Fibroblast of skin of right quadriceps (primary cell): ENCODE data around the gene POLR2E.

Experiments used
- DNase-seq: peaks from one replicate; pipeline ENCODE4 v3.0.0-alpha.2; 2013

The POLR2E gene

DNA sequence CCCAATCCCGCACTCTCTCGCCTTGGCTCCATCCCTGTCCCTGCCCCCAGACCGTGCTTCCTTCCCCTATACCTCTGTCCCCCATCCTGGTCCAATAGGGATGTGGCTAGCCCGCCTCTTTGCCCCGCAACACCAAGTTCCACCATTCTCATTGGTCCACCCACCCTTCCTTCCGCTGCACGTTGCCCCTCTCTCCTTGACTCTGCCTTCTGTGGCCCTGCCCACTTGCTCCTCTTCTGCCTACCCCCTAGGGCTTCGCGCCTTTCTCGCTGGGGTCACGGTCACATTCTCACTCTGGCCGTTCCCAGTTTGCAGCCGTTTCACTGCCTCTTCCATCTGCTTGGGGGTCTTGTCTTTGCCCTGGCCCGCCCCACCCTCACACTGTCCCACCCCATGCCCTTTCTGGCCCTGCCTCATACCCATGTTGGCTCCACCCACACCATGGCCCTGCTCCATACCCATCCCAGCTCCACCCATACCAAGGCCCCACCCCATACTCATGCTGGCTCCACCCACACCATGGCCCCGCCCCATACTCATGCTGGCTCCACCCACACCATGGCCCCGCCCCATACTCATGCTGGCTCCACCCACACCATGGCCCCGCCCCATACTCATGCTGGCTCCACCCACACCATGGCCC lies 32.7 kb downstream of the POLR2E start:
- no peak for DNase-seq

DNA sequence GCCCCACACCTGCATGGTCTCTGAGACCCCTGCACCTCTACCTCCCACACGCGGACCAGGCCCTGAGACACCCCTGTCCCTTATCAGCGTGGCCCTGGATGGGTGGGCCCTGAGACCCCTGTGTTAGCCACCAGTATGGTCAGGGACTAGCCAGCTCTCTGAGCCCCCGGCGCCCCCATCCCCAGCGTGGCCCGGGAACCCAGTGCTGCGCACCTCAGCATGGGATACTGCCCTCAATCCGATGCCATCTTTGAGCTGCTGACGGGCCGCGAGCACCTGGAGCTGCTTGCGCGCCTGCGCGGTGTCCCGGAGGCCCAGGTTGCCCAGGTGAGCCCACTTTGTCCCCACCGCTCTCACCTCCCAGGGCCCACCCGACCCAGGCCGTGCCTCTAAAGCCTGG lies 33.2 kb downstream of the POLR2E start:
- DNase-seq = no peak

DNA sequence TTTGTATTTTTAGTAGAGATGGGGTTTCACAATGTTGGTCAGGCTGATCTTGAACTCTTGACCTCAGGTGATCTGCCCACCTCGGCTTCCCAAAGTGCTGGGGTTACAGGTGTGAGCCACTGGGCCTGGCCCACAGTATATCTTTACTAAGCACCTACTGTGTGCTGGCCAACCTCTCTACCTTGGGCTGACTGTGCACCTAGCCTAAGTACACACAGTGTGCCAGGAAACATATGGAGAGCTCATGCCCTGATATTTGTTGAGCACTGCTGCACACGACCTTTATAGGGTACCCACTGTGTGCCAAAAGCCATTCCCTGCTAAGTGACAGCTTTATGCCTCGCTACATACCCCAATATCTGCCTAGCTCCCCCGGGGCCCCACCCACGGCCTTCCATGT lies 34.5 kb downstream of the POLR2E start:
- DNase-seq = no peak

DNA sequence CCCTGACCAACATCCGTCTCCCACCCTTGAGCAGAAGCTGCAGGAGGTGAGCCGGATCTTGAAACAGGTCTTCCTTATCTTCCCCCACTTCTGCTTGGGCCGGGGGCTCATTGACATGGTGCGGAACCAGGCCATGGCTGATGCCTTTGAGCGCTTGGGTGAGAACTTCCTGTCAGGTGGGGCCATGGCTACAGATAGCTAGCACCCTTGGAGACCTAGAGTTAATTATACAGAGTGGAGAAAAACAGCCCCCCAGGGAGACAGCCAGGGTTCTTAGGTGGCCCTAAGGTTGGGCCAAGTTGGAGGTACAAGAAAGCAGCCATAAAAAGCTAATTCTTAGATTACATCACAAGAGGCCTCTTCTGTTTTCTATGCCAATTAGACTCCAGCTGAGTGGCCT lies 37.1 kb downstream of the POLR2E start:
- no peak for DNase-seq

DNA sequence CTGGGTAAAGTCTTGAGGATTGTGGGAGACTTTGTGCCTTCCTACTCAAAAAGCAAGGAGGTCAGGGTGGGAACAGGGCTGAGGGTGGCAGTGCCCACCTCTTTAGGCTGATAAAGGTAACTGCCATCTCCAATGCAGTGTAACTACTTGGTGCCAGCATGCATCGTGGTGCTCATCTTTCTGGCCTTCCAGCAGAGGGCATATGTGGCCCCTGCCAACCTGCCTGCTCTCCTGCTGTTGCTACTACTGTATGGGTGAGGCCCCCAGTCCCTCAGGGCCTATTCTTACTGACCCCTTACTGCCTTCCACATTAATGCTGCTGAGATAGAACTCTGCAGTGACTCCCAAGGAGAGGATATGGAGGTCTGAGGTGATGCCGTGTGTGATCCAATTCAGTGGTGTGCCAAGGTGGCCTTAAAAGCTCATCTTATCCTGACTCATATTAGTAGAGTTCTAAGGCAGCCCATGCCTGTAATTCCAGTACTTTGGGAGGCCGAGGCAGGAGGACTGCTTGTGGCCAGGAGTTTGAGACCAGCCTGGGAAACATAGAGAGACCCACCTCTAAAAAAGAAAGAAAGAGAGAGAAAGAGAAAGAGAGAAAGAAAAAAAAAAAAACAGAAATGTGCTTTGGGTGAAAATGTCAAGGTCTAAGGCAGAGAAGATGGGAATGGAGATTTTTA lies 37.9 kb downstream of the POLR2E start:
- DNase-seq = peak; percentile 70

DNA sequence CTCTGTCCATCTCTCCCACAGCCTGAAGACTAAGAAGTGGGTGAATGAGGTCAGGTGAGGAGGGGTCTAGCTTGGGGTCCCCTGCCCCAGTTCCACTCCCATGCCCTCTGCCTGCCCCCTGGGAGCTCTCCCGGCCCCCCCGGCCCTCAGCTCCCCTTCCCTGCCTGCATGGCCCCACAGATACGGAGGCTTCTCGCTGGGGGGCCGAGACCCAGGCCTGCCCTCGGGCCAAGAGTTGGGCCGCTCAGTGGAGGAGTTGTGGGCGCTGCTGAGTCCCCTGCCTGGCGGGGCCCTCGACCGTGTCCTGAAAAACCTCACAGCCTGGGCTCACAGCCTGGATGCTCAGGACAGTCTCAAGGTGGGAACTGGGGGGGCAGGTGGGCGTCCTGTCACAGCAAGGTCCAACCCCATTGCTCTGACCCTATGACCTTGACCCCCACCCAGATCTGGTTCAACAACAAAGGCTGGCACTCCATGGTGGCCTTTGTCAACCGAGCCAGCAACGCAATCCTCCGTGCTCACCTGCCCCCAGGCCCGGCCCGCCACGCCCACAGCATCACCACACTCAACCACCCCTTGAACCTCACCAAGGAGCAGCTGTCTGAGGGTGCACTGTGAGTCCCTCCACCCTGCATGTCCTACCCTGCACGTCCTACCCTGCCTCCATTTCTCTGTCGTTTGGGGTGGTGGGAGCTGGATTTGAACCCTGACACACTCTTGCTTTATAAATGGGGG lies 39.1 kb downstream of the POLR2E start:
- no peak for DNase-seq

DNA sequence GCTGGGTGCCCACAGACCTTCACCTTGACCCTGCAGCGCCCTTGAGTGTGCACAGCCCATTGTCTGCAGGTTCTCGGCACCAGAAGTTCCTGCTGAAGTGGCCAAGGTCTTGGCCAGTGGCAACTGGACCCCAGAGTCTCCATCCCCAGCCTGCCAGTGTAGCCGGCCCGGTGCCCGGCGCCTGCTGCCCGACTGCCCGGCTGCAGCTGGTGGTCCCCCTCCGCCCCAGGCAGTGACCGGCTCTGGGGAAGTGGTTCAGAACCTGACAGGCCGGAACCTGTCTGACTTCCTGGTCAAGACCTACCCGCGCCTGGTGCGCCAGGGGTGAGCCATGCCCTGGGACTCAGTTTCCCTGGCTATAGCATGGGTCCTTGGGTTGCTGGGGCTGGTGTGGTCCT lies 40.1 kb downstream of the POLR2E start:
- DNase-seq = no peak

DNA sequence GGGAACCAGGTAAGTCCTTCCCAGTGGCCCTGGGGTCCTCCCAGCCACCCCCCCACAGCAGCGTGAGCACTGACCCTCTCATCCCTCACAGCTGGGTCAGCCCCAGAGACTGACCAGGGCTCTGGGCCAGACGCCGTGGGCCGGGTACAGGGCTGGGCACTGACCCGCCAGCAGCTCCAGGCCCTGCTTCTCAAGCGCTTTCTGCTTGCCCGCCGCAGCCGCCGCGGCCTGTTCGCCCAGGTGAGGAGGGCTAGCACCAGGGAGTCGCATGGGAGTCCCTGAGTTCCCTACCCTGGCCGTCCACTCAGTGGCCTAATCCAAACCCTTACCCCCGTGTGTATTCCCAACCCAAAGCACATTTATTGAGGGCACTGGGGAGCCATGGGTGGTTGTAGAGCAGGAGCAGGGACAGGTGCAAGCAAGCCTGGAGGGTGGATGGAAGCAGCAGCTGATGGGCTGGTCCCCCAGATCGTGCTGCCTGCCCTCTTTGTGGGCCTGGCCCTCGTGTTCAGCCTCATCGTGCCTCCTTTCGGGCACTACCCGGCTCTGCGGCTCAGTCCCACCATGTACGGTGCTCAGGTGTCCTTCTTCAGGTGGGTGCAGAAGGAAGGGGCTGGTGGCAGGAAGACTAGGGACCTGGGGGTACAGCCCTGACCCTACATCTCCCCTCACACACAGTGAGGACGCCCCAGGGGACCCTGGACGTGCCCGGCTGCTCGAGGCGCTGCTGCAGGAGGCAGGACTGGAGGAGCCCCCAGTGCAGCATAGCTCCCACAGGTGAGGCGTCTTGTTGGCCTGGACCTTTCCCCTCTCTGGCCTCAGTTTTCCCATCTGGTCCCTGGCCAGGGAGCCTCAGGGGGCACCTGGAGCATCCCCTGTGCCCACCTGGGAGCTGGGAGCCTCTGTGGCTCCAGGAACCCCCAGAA lies 40.8 kb downstream of the POLR2E start:
- DNase-seq = no peak

DNA sequence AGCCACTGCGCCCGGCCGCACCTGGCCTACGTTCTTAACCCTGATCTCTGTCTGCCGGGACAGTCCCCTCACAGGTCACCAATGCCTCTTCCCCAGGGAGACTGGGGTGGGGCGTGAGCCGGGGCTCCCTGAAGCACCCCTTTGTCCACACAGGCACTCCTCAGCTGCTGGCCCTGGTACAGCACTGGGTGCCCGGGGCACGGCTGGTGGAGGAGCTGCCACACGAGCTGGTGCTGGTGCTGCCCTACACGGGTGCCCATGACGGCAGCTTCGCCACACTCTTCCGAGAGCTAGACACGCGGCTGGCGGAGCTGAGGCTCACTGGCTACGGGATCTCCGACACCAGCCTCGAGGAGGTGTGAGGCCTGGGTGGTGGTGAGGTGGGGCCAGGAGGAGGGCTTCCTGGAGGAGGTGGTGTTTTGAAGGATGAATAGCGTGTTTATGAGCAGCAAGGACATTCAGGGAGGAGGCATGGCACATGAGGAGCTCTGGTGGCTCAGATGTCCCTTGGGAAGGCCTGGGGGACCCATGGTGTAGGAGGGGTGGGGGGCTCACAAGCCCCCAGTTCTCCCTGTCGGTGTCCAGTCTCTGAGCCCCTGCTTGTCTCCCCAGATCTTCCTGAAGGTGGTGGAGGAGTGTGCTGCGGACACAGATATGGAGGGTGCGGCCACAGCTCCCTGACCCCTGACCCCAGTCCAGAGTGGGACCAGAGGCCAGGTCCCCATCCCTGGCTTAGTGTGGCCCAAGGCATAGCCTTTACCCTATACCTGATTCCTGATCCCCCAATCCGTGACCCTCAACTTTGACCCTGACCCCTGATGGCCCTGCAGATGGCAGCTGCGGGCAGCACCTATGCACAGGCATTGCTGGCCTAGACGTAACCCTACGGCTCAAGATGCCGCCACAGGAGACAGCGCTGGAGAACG lies 41.7 kb downstream of the POLR2E start:
- no peak for DNase-seq

DNA sequence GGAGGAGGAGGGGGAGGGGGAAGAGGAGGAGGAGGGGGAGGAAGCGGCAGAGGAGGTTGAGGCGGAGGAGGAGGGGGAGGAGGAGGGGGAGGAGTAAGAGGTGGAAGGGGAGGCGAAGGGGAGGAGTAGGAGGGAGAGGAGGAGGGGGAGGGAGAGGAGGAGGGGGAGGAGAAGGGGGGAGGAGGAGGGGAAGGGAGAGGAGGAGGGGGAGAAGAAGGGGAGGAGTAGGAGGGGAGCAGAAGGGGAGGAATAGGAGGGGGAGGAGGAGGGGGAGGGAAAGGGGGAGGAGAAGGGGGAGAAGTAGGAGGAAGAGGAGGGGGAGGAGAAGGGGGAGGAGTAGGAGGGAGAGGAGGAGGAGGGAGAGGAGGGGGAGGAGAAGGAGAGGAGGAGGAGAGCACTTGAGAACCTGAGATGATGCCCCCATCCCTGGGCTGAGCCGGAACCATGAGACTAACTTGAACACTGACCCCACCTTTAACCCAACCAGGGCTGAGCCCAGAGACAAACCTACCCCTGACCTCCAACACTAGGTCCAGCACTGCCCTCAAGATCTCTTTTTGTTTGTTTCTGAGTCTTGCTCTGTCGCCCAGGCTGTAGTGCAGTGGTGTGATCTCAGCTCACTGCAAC lies 42.7 kb downstream of the POLR2E start:
- DNase-seq = no peak

DNA sequence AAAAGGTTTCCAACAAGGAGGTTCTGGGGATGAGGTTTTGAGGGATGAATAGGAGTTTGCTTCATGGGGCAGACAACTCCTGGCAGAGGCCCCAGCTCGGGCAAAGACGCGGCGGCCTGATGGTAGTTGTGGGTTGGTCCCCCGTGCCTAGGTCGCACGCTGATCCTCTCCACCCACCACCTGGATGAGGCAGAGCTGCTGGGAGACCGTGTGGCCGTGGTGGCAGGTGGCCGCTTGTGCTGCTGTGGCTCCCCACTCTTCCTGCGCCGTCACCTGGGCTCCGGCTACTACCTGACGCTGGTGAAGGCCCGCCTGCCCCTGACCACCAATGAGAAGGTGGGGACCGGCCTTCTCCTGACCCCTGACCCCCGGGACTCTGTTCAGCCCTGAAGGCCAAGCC lies 43.4 kb downstream of the POLR2E start:
- DNase-seq = no peak

DNA sequence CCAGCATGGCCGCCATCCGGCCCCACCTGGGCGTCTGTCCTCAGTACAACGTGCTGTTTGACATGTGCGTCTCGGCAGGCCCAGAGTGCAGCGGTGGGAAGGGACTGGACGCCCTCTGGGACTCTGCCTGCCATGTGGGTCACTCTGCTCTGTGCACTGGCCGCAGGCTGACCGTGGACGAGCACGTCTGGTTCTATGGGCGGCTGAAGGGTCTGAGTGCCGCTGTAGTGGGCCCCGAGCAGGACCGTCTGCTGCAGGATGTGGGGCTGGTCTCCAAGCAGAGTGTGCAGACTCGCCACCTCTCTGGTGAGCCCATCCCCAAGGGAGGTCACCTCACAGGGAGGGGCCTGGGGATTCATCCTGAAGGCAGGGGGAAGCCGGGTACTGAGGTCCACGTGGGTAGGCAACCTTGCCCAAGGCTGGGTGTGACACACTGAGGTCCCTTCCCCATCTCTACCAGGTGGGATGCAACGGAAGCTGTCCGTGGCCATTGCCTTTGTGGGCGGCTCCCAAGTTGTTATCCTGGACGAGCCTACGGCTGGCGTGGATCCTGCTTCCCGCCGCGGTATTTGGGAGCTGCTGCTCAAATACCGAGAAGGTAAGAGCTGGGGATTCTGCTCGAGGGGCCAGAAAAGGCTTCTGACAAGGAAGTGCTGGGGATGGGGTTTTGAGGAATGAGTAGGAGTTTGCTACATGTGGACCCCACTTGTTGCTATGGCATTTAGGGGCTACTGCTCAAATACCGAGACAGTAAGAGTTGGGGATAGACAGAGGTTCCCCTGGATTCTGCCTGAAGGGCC lies 44.0 kb downstream of the POLR2E start:
- no peak for DNase-seq

DNA sequence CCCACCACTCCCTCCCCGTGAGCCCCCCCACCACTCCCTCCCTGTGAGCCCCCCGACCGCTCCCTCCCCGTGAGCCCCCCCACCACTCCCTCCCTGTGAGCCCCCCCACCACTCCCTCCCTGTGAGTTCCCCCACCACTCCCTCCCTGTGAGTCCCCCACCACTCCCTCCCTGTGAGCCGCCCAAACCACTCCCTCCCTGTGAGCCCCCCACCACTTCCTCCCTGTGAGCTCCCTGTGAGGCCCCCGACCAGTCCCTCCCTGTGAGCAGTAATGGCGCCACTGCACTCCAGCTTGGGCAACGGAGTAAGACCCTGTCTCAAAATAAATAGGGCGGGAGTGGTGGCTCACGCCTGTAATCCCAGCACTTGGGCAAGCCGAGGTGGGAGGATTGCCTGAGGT lies 45.4 kb downstream of the POLR2E start:
- DNase-seq = no peak

DNA sequence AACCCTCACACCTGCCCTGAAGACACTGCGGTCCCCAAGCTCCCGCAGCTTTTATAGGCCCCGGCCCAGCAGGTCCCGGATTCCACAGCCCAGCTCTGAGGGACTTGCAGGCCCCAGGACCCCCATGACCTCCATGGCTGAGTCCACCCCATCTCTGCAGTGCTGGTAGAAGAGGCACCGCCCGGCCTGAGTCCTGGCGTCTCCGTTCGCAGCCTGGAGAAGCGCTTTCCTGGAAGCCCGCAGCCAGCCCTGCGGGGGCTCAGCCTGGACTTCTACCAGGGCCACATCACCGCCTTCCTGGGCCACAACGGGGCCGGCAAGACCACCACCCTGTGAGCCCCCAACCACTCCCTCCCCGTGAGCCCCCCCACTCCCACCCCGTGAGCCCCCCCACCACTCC lies 46.1 kb downstream of the POLR2E start:
- DNase-seq = no peak

DNA sequence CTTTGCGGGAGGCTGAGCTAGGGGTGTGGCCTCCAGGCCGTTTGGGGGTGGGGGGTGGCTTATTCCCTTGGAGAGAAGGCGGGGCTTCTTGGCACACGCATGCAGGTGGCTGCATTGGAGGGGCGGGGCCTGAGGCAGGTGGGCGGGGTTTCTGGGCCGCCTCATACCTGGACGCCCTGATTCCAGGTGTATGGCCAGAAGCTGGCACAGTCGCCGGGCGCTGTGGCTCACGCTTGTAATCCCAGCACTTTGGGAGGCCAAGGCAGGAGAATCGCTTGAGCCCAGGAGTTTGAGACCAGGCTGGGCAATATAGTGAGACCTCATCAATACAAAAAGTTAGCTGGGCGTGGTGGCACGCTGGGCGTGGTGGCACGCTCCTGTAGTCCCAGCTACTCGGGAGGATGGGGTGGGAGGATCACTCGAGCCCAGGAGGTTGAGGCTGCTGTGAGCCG lies 47.5 kb downstream of the POLR2E start:
- no peak for DNase-seq

DNA sequence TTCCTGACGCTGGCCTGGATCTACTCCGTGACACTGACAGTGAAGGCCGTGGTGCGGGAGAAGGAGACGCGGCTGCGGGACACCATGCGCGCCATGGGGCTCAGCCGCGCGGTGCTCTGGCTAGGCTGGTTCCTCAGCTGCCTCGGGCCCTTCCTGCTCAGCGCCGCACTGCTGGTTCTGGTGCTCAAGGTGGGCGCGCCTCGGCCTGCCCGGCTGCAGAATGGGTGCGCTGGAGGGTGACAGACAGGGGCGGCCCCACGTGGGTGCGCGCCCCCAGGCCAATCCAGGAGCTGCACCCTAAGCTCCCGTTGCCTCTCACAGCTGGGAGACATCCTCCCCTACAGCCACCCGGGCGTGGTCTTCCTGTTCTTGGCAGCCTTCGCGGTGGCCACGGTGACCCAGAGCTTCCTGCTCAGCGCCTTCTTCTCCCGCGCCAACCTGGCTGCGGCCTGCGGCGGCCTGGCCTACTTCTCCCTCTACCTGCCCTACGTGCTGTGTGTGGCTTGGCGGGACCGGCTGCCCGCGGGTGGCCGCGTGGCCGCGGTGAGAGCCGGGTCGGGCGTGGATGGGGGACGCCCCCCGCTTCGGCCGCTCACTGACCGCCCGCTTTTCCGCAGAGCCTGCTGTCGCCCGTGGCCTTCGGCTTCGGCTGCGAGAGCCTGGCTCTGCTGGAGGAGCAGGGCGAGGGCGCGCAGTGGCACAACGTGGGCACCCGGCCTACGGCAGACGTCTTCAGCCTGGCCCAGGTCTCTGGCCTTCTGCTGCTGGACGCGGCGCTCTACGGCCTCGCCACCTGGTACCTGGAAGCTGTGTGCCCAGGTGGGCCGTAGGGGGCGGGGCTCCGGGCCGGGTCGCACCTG lies 48.1 kb downstream of the POLR2E start:
- no peak for DNase-seq

DNA sequence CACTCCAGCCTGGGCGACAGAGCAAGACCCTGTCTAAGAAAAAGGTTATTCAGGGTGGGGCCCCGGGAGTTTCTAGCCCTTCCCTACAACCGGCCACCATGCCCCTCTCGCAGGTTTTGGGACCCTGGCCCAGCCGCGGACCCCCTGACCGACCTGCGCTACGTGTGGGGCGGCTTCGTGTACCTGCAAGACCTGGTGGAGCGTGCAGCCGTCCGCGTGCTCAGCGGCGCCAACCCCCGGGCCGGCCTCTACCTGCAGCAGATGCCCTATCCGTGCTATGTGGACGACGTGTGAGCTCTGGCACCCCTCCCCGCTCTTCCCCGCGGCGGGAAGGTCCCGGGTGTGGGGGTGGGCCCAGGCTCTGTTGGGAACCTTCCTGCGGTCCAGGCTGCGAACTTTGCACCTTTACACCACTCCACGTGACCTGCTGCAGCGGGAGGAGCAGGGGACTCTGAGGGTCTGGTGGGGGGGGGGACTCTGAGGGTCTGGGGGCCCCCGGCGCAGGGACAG lies 49.0 kb downstream of the POLR2E start:
- DNase-seq = no peak

DNA sequence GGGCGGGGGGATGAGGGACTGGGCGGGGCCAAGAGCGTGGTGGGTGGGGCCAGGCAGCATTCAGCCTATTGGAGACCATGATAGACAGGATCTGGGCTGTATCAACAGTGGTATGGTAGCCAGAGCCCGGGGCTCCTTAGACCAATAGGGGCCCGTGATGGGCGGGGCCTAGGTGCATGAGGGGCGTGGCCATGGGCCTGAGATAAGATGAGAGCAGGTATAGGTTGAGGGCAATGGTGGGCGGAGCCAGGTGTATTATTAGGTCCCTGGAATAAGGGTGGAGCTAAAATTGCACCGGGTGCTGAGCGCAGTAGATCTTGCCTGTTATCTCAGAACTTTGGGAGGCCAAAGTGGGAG lies 50.0 kb downstream of the POLR2E start:
- no peak for DNase-seq
